Measurements from ENCODE around the gene SLIT3. TPM values are rescaled to one million over a fixed set of nuclear protein-coding genes. Genes with fewer than 3 reads are reported as not detected.
A peak's percentile ranks its signal among the peaks of the same experiment; 100 is the strongest.

The SLIT3 gene
- total RNA-seq, 4 donors from 2014 or later, result 41.1 to 86.6 (median 62.7) TPM

GRCh38 chr5:169221519-169221918 lies 79.4 kb downstream of the SLIT3 start:
- H3K36me3 ChIP-seq, result no peaks in the 10 kb centered on the region
- WGBS, result 95% methylated on average over 5 of the region's 5 CpGs
- no peaks in the 10 kb centered on the region for H3K27me3 ChIP-seq
- peaks cover 6 to 32% (median 21%) of the 10 kb centered on the region in 4 donors for H3K4me1 ChIP-seq
- H3K27ac ChIP-seq (replicated peaks in 1 of 4), result no peak overlapping the region
- intact Hi-C loops (cut with DNase I), result no loop called here
- peak; percentile 74 for DNase-seq (ENCODE audit: extremely low spot score)
- no peak overlapping the region for H3K4me3 ChIP-seq
- no peaks in the 10 kb centered on the region for H3K9me3 ChIP-seq
- TF ChIP-seq EP300 (IDR thresholded peaks at IDR 0.05), result no peak
- TF ChIP-seq POLR2AphosphoS5 (IDR thresholded peaks at IDR 0.05), result no peak
- TF ChIP-seq POLR2A (IDR thresholded peaks at IDR 0.05; ENCODE audit: low read depth), result no peak
- TF ChIP-seq, protein P1, sequence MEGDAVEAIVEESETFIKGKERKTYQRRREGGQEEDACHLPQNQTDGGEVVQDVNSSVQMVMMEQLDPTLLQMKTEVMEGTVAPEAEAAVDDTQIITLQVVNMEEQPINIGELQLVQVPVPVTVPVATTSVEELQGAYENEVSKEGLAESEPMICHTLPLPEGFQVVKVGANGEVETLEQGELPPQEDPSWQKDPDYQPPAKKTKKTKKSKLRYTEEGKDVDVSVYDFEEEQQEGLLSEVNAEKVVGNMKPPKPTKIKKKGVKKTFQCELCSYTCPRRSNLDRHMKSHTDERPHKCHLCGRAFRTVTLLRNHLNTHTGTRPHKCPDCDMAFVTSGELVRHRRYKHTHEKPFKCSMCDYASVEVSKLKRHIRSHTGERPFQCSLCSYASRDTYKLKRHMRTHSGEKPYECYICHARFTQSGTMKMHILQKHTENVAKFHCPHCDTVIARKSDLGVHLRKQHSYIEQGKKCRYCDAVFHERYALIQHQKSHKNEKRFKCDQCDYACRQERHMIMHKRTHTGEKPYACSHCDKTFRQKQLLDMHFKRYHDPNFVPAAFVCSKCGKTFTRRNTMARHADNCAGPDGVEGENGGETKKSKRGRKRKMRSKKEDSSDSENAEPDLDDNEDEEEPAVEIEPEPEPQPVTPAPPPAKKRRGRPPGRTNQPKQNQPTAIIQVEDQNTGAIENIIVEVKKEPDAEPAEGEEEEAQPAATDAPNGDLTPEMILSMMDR (IDR thresholded peaks at IDR 0.05), result no peak

DNA sequence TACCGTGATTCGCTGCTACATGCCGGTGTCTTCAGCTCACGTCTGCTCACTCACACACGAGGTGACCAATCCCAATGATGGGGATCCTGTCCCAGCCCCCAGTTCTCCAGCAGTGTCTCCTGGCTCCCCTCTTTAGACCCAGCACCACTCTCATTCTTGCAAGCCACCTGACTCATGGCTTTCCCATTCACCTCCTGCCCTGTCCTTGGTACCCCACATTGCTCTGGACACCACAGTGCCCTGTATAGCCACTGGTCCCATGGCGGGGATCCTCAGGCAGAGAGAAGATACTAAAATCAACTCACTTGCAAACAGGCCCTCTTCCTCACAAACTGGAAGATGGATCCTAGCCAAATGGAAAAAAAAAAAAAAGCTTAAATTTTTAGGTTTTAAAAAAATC lies 81.0 kb downstream of the SLIT3 start:
- no peak overlapping the region for H3K27ac ChIP-seq (replicated peaks in 1 of 4)
- H3K4me3 ChIP-seq, result no peak overlapping the region
- intact Hi-C loops (cut with DNase I), result no loop called here
- H3K27me3 ChIP-seq, result no peaks in the 10 kb centered on the region
- WGBS, result 96% methylated on average over 6 of the region's 6 CpGs
- TF ChIP-seq EP300 (IDR thresholded peaks at IDR 0.05) (no peak), POLR2A (IDR thresholded peaks at IDR 0.05; ENCODE audit: low read depth) (no peak), POLR2AphosphoS5 (IDR thresholded peaks at IDR 0.05) (no peak)
- TF ChIP-seq, protein P1 (IDR thresholded peaks at IDR 0.05), result no peak
- no peak for DNase-seq (ENCODE audit: extremely low spot score)
- H3K9me3 ChIP-seq, result no peaks in the 10 kb centered on the region
- peaks cover 6 to 32% (median 21%) of the 10 kb centered on the region in 4 donors for H3K4me1 ChIP-seq
- no peaks in the 10 kb centered on the region for H3K36me3 ChIP-seq

GRCh38 chr5:169219351-169219750 lies 81.6 kb downstream of the SLIT3 start:
- peak; percentile 79 for DNase-seq (ENCODE audit: extremely low spot score)
- peaks cover 6 to 32% (median 21%) of the 10 kb centered on the region in 4 donors for H3K4me1 ChIP-seq
- no peaks in the 10 kb centered on the region for H3K27me3 ChIP-seq
- TF ChIP-seq POLR2A (IDR thresholded peaks at IDR 0.05; ENCODE audit: low read depth) (no peak), EP300 (IDR thresholded peaks at IDR 0.05) (no peak), POLR2AphosphoS5 (IDR thresholded peaks at IDR 0.05) (no peak)
- TF ChIP-seq, protein P1 (IDR thresholded peaks at IDR 0.05), result no peak
- no peak overlapping the region for H3K27ac ChIP-seq (replicated peaks in 1 of 4)
- intact Hi-C loops (cut with DNase I), result no loop called here
- 86% methylated on average over 5 of the region's 5 CpGs for WGBS
- no peaks in the 10 kb centered on the region for H3K9me3 ChIP-seq
- no peaks in the 10 kb centered on the region for H3K36me3 ChIP-seq
- H3K4me3 ChIP-seq, result no peak overlapping the region

- TF ChIP-seq, protein P1 (IDR thresholded peaks at IDR 0.05), result no peak
- TF ChIP-seq POLR2A (IDR thresholded peaks at IDR 0.05; ENCODE audit: low read depth) (no peak), EP300 (IDR thresholded peaks at IDR 0.05) (no peak), POLR2AphosphoS5 (IDR thresholded peaks at IDR 0.05) (no peak)
- H3K36me3 ChIP-seq, result no peaks in the 10 kb centered on the region
- H3K27ac ChIP-seq (replicated peaks in 1 of 4), result no peak overlapping the region
- intact Hi-C loops (cut with DNase I), result no loop called here
- peak; percentile 89 for DNase-seq (ENCODE audit: extremely low spot score)
- 55% methylated on average over 4 of the region's 4 CpGs for WGBS
- H3K4me1 ChIP-seq, result peaks cover 6 to 29% (median 18%) of the 10 kb centered on the region in 4 donors
- no peaks in the 10 kb centered on the region for H3K27me3 ChIP-seq
- no peaks in the 10 kb centered on the region for H3K9me3 ChIP-seq
- no peak overlapping the region for H3K4me3 ChIP-seq
Measured at GRCh38 chr5:169218861-169219260, 82.1 kb downstream of the SLIT3 start.

GRCh38 chr5:169218176-169218575 lies 82.8 kb downstream of the SLIT3 start:
- Histone ChIP-seq H3K4me3 (no peak overlapping the region), H3K27me3 (no peaks in the 10 kb centered on the region), H3K36me3 (no peaks in the 10 kb centered on the region), H3K4me1 (peaks cover 3 to 29% (median 11%) of the 10 kb centered on the region in 4 donors), H3K9me3 (no peaks in the 10 kb centered on the region), H3K27ac (replicated peaks in 1 of 4) (no peak overlapping the region)
- DNase-seq (ENCODE audit: extremely low spot score), result peak; percentile 77
- TF ChIP-seq, protein P1 (IDR thresholded peaks at IDR 0.05), result no peak
- TF ChIP-seq EP300 (IDR thresholded peaks at IDR 0.05) (no peak), POLR2A (IDR thresholded peaks at IDR 0.05; ENCODE audit: low read depth) (no peak), POLR2AphosphoS5 (IDR thresholded peaks at IDR 0.05) (no peak)
- intact Hi-C loops (cut with DNase I), result no loop called here
- 97% methylated on average over 2 of the region's 2 CpGs for WGBS

All from esophagus muscularis mucosa (tissue), 4 donors.